Right cardiac atrium (tissue), 5 donors: Measurements from ENCODE around the gene CENPO. TPM values are rescaled to one million over a fixed set of nuclear protein-coding genes. Genes with fewer than 3 reads are reported as not detected.

Experiments used
- ATAC-seq, 2 donors: fragments of 200-7000 bp; cut with Tn5 transposase; one replicate each; pipeline versions ENCODE4 v1.8.0 to v1.9.1; 2020; ENCODE audit warnings: moderate library complexity in 2 of 2, mild to moderate bottlenecking in 1 of 2
- DNase-seq, 3 donors: peaks; one replicate each; pipeline ENCODE4 v3.0.0-alpha.2; 2020
- H3K27ac ChIP-seq: one replicate; pipeline ENCODE4 v1.5.1; 2013; ENCODE audit warnings: mild to moderate bottlenecking, low read length, control low read depth, moderate library complexity
- H3K27me3 ChIP-seq: one replicate; pipeline ENCODE4 v1.6.1; 2013; ENCODE audit not compliant: control insufficient read depth, insufficient read depth
- H3K4me1 ChIP-seq: one replicate; pipeline ENCODE4 v1.6.1; 2013; ENCODE audit warnings: low read length; ENCODE audit not compliant: control insufficient read depth, insufficient read depth
- H3K4me3 ChIP-seq: one replicate; pipeline ENCODE4 v1.5.1; 2013; ENCODE audit warnings: low read length, control low read depth
- H3K9me3 ChIP-seq: one replicate; pipeline ENCODE4 v1.6.1; 2013; ENCODE audit warnings: low read length; ENCODE audit not compliant: control insufficient read depth
- WGBS: extraction: QIAGEN DNeasy Blood & Tissue Kit; methylation state at CpG from one replicate; pipeline ENCODE4 v1.1.7; 2013; 5-methylcytosine and 5-hydroxymethylcytosine counted together
- intact Hi-C, 4 donors: fragments of 100-400 bp; cut with DNase I; formaldehyde crosslinking; loops; one replicate each; pipeline versions ENCODE4 v1.11.0 to v1.14.0; 2022 to 2023
- polyA plus RNA-seq: library from polyadenylated mRNA; stranded (reverse); fragments of 200-250 nt; gene quantifications from one replicate; pipeline ENCODE4 v1.2.3, GENCODE V29; 2013
- total RNA-seq, 4 donors: library from RNA; stranded (reverse); fragmentation: NEBNext Ultra II Directional; extraction: Animal tissue kit (Norgen Biotek cat#: 25700); gene quantifications; one replicate each; pipeline ENCODE4 v1.2.1, GENCODE V29; 2021
- donor health status: healthy with polysubstance abuse.
- donor health status: DM: no; HTN: yes; CAD: no.
- donor health status: DM: no; HTN: no; CAD: no.
- donor health status: DM: no; HTN: yes; CAD: no; lungs with severe emphysema.
- donor health status: DM: yes; HTN: yes; CAD: no.

Gene CENPO
- total and polyA plus RNA-seq, 5 donors = 1.6 to 4.5 (median 3.1) TPM

- intact Hi-C loops = loop anchor here in 2 of 4 donors (5.0 kb wide), 3 partner anchors 403 to 418 kb away; no protein-coding TSS in a partner anchor
- WGBS = 89% methylated on average over 16 of the region's 16 CpGs
- H3K9me3 ChIP-seq = no peaks in the 10 kb centered on the region
- no peak overlapping the region for H3K4me3 ChIP-seq
- H3K27ac ChIP-seq = no peak overlapping the region
- peak in 1 of 3 donors; percentile 44 for DNase-seq
- H3K27me3 ChIP-seq = no peaks in the 10 kb centered on the region
- H3K4me1 ChIP-seq = no peaks in the 10 kb centered on the region
- ATAC-seq = no peak
Observed at GRCh38 chr2:24824966-24825882, 32.0 kb downstream of the CENPO start.

- Histone ChIP-seq H3K4me3 (no peak overlapping the region), H3K9me3 (no peaks in the 10 kb centered on the region), H3K27ac (no peak overlapping the region), H3K4me1 (no peaks in the 10 kb centered on the region), H3K27me3 (no peaks in the 10 kb centered on the region)
- ATAC-seq (no peak), DNase-seq (no peak)
- 87% methylated on average over 14 of the region's 14 CpGs for WGBS
- intact Hi-C loops = loop anchor here in 3 of 4 donors (2.0 to 5.0 kb wide), 4 partner anchors 404 to 419 kb away; no protein-coding TSS in a partner anchor
Observed at GRCh38 chr2:24825883-24826772, 32.9 kb downstream of the CENPO start.

- Histone ChIP-seq H3K4me1 (no peaks in the 10 kb centered on the region), H3K9me3 (no peaks in the 10 kb centered on the region), H3K4me3 (no peak overlapping the region), H3K27ac (no peak overlapping the region), H3K27me3 (no peaks in the 10 kb centered on the region)
- no peak for DNase-seq
- intact Hi-C loops = loop anchor here in 3 of 4 donors (2.0 to 5.0 kb wide), 4 partner anchors 404 to 419 kb away; no protein-coding TSS in a partner anchor
- 52% methylated on average over 5 of the region's 5 CpGs for WGBS
- no peak for ATAC-seq
Observed at GRCh38 chr2:24826773-24827145, 33.5 kb downstream of the CENPO start.

GRCh38 chr2:24827321-24828237 lies 34.4 kb downstream of the CENPO start:
- Histone ChIP-seq H3K27me3 (no peaks in the 10 kb centered on the region), H3K9me3 (no peaks in the 10 kb centered on the region), H3K4me1 (no peaks in the 10 kb centered on the region), H3K4me3 (no peak overlapping the region), H3K27ac (no peak overlapping the region)
- ATAC-seq = peak; percentile 90 to 94
- intact Hi-C loops = loop anchor here in 3 of 4 donors (2.0 to 5.0 kb wide), 4 partner anchors 405 to 420 kb away; no protein-coding TSS in a partner anchor
- 28% methylated on average over 30 of the region's 30 CpGs for WGBS
- peak; percentile 78 to 91 (median 85) for DNase-seq

- intact Hi-C loops = loop anchor here in 2 of 4 donors (5.0 kb wide), 3 partner anchors 406 to 421 kb away; no protein-coding TSS in a partner anchor
- no peak overlapping the region for H3K4me3 ChIP-seq
- ATAC-seq = no peak
- H3K9me3 ChIP-seq = no peaks in the 10 kb centered on the region
- 70% methylated on average over 17 of the region's 17 CpGs for WGBS
- H3K4me1 ChIP-seq = no peaks in the 10 kb centered on the region
- H3K27ac ChIP-seq = no peak overlapping the region
- H3K27me3 ChIP-seq = no peaks in the 10 kb centered on the region
- peak in 1 of 3 donors; percentile 49 for DNase-seq
Observed at GRCh38 chr2:24828238-24828996, 35.2 kb downstream of the CENPO start.

- H3K27me3 ChIP-seq = no peaks in the 10 kb centered on the region
- no peak overlapping the region for H3K4me3 ChIP-seq
- H3K27ac ChIP-seq = no peak overlapping the region
- intact Hi-C loops = loop anchor here in 1 of 4 donors (5.0 kb wide), 1 partner anchor 418 kb away; no protein-coding TSS in a partner anchor
- H3K4me1 ChIP-seq = no peaks in the 10 kb centered on the region
- DNase-seq (no peak), ATAC-seq (no peak)
- no peaks in the 10 kb centered on the region for H3K9me3 ChIP-seq
- 89% methylated on average over 5 of the region's 5 CpGs for WGBS
Observed at GRCh38 chr2:24830351-24830750, 37.1 kb downstream of the CENPO start.

GRCh38 chr2:24830786-24831185 lies 37.6 kb downstream of the CENPO start:
- ATAC-seq (no peak), DNase-seq (no peak)
- 90% methylated on average over 12 of the region's 12 CpGs for WGBS
- intact Hi-C loops = loop anchor here in 1 of 4 donors (5.0 kb wide), 1 partner anchor 418 kb away; no protein-coding TSS in a partner anchor
- Histone ChIP-seq H3K9me3 (no peaks in the 10 kb centered on the region), H3K27me3 (no peaks in the 10 kb centered on the region), H3K27ac (no peak overlapping the region), H3K4me3 (no peak overlapping the region), H3K4me1 (no peaks in the 10 kb centered on the region)

GRCh38 chr2:24831221-24832072 lies 38.2 kb downstream of the CENPO start:
- WGBS = 82% methylated on average over 18 of the region's 18 CpGs
- no peak overlapping the region for H3K4me3 ChIP-seq
- H3K27me3 ChIP-seq = no peaks in the 10 kb centered on the region
- no peaks in the 10 kb centered on the region for H3K4me1 ChIP-seq
- intact Hi-C loops = loop anchor here in 1 of 4 donors (5.0 kb wide), 1 partner anchor 419 kb away; no protein-coding TSS in a partner anchor
- H3K27ac ChIP-seq = no peak overlapping the region
- peak in 1 of 3 donors; percentile 30 for DNase-seq
- H3K9me3 ChIP-seq = no peaks in the 10 kb centered on the region
- no peak for ATAC-seq

- intact Hi-C loops = loop anchor here in 1 of 4 donors (5.0 kb wide), 1 partner anchor 420 kb away; no protein-coding TSS in a partner anchor
- 62% methylated on average over 14 of the region's 14 CpGs for WGBS
Observed at GRCh38 chr2:24832073-24832461, 38.8 kb downstream of the CENPO start.

More at GRCh38 chr2:24832073-24832461, 38.8 kb downstream of the CENPO start:
- Histone ChIP-seq H3K27ac (no peak overlapping the region), H3K27me3 (no peaks in the 10 kb centered on the region), H3K4me1 (no peaks in the 10 kb centered on the region), H3K4me3 (no peak overlapping the region), H3K9me3 (no peaks in the 10 kb centered on the region)
- peak in 2 of 3 donors; percentile 64 to 70 for DNase-seq
- peak in 1 of 2 donors; percentile 15 for ATAC-seq
